Large intestine (tissue), 3 donors: Measurements from ENCODE around the gene HNMT. TPM values are rescaled to one million over a fixed set of nuclear protein-coding genes. Genes with fewer than 3 reads are reported as not detected.

Experiments used
- DNase-seq, 2 donors: peaks; one replicate each; pipeline versions ENCODE4 v3.0.0 to v3.0.0-alpha.2; 2013
- H3K27ac ChIP-seq: one replicate; pipeline ENCODE4 v1.5.1; 2013; ENCODE audit warnings: low read length
- H3K27me3 ChIP-seq: 2 replicates; pipeline ENCODE4 v1.6.1; 2013; ENCODE audit warnings: low read length; ENCODE audit not compliant: control insufficient read depth, insufficient read depth
- H3K36me3 ChIP-seq: 2 replicates; pipeline ENCODE4 v1.6.1; 2013; ENCODE audit warnings: low read length; ENCODE audit not compliant: control insufficient read depth, insufficient read depth
- H3K4me1 ChIP-seq: one replicate; pipeline ENCODE4 v1.6.1; 2013; ENCODE audit warnings: low read length; ENCODE audit not compliant: control insufficient read depth, insufficient read depth
- H3K4me3 ChIP-seq: one replicate; pipeline ENCODE4 v1.5.1; 2013; ENCODE audit warnings: low read length
- H3K9me3 ChIP-seq: one replicate; pipeline ENCODE4 v1.6.1; 2013; ENCODE audit warnings: mild to moderate bottlenecking, low read depth, low read length, moderate library complexity; ENCODE audit not compliant: control insufficient read depth
- WGBS: methylation state at CpG from one replicate; pipeline ENCODE4 v1.1.5; 2013; ENCODE audit warnings: low lambda C conversion rate; ENCODE audit not compliant: insufficient coverage; 5-methylcytosine and 5-hydroxymethylcytosine counted together
- polyA plus RNA-seq: library from polyadenylated mRNA; unstranded; fragments of 120-200 nt; gene quantifications from one replicate; pipeline ENCODE4 v1.2.1, GENCODE V29; 2013

The HNMT gene
- polyA plus RNA-seq, 1 donor = 71.1 TPM

- Histone ChIP-seq H3K4me3 (no peak overlapping the region), H3K27ac (no peak overlapping the region), H3K36me3 (peaks cover 16% of the 10 kb centered on the region), H3K9me3 (no peaks in the 10 kb centered on the region), H3K4me1 (no peaks in the 10 kb centered on the region), H3K27me3 (no peaks in the 10 kb centered on the region)
- no CpG with 5 or more reads among the region's 1 CpG for WGBS
- no peak for DNase-seq
These were observed 45.3 kb downstream of the HNMT start for GRCh38 chr2:138009622-138010021.

- no peaks in the 10 kb centered on the region for H3K9me3 ChIP-seq
- no peak for DNase-seq
- H3K4me1 ChIP-seq = no peaks in the 10 kb centered on the region
- H3K27ac ChIP-seq = no peak overlapping the region
- H3K4me3 ChIP-seq = no peak overlapping the region
- WGBS = 100% methylated on average over 1 of the region's 4 CpGs
- no peaks in the 10 kb centered on the region for H3K27me3 ChIP-seq
- peaks cover 11% of the 10 kb centered on the region for H3K36me3 ChIP-seq
These were observed 46.6 kb downstream of the HNMT start for GRCh38 chr2:138010890-138011289.

GRCh38 chr2:138012082-138012481 lies 47.8 kb downstream of the HNMT start:
- no peak overlapping the region for H3K4me3 ChIP-seq
- no peak for DNase-seq
- peaks cover 2% of the 10 kb centered on the region for H3K4me1 ChIP-seq
- no peak overlapping the region for H3K27ac ChIP-seq
- H3K36me3 ChIP-seq = peaks cover 9% of the 10 kb centered on the region
- no peaks in the 10 kb centered on the region for H3K9me3 ChIP-seq
- no peaks in the 10 kb centered on the region for H3K27me3 ChIP-seq
- 93% methylated on average over 2 of the region's 3 CpGs for WGBS

- Histone ChIP-seq H3K9me3 (no peaks in the 10 kb centered on the region), H3K27ac (no peak overlapping the region), H3K4me1 (peaks cover 6% of the 10 kb centered on the region), H3K4me3 (no peak overlapping the region), H3K36me3 (peaks cover 3% of the 10 kb centered on the region), H3K27me3 (no peaks in the 10 kb centered on the region)
- no CpG with 5 or more reads among the region's 3 CpGs for WGBS
- no peak for DNase-seq
These were observed 48.7 kb downstream of the HNMT start for GRCh38 chr2:138012968-138013367.

GRCh38 chr2:138013639-138014038 lies 49.4 kb downstream of the HNMT start:
- Histone ChIP-seq H3K4me3 (no peak overlapping the region), H3K36me3 (peaks cover 3% of the 10 kb centered on the region), H3K4me1 (peaks cover 6% of the 10 kb centered on the region), H3K27me3 (no peaks in the 10 kb centered on the region), H3K9me3 (no peaks in the 10 kb centered on the region), H3K27ac (no peak overlapping the region)
- DNase-seq = no peak
- no CpG with 5 or more reads among the region's 2 CpGs for WGBS

GRCh38 chr2:138015494-138015893 lies 51.2 kb downstream of the HNMT start:
- DNase-seq = no peak
- H3K4me3 ChIP-seq = no peak overlapping the region
- peaks cover 3% of the 10 kb centered on the region for H3K36me3 ChIP-seq
- no peaks in the 10 kb centered on the region for H3K9me3 ChIP-seq
- no peaks in the 10 kb centered on the region for H3K27me3 ChIP-seq
- H3K27ac ChIP-seq = no peak overlapping the region
- peaks cover 6% of the 10 kb centered on the region for H3K4me1 ChIP-seq
- WGBS = 94% methylated on average over 2 of the region's 3 CpGs

GRCh38 chr2:138016351-138017087 lies 52.2 kb downstream of the HNMT start:
- Histone ChIP-seq H3K4me1 (peaks cover 6% of the 10 kb centered on the region), H3K27ac (peak overlapping the region; percentile 60), H3K4me3 (no peak overlapping the region), H3K36me3 (peaks cover 3% of the 10 kb centered on the region), H3K27me3 (no peaks in the 10 kb centered on the region), H3K9me3 (no peaks in the 10 kb centered on the region)
- 29% methylated on average over 1 of the region's 3 CpGs for WGBS
- DNase-seq = peak; percentile 26 to 80

- no peak overlapping the region for H3K4me3 ChIP-seq
- H3K36me3 ChIP-seq = peaks cover under 1% of the 10 kb centered on the region
- no peak for DNase-seq
- H3K27me3 ChIP-seq = no peaks in the 10 kb centered on the region
- WGBS = no CpG with 5 or more reads among the region's 1 CpG
- H3K27ac ChIP-seq = no peak overlapping the region
- H3K4me1 ChIP-seq = peaks cover 6% of the 10 kb centered on the region
- H3K9me3 ChIP-seq = no peaks in the 10 kb centered on the region
These were observed 53.6 kb downstream of the HNMT start for GRCh38 chr2:138017824-138018223.

GRCh38 chr2:138018866-138019688 lies 54.8 kb downstream of the HNMT start:
- Histone ChIP-seq H3K36me3 (no peaks in the 10 kb centered on the region), H3K4me3 (no peak overlapping the region), H3K4me1 (peaks cover 6% of the 10 kb centered on the region), H3K27me3 (no peaks in the 10 kb centered on the region), H3K27ac (no peak overlapping the region), H3K9me3 (no peaks in the 10 kb centered on the region)
- 60% methylated on average over 1 of the region's 3 CpGs for WGBS
- peak in 1 of 2 donors; percentile 12 for DNase-seq

- Histone ChIP-seq H3K27me3 (no peaks in the 10 kb centered on the region), H3K36me3 (no peaks in the 10 kb centered on the region), H3K27ac (no peak overlapping the region), H3K9me3 (no peaks in the 10 kb centered on the region), H3K4me3 (no peak overlapping the region), H3K4me1 (peaks cover 6% of the 10 kb centered on the region)
- WGBS = no CpG with 5 or more reads among the region's 1 CpG
- no peak for DNase-seq
These were observed 56.2 kb downstream of the HNMT start for GRCh38 chr2:138020432-138020831.
